Activated naive CD4-positive, alpha-beta T cell treated with Interleukin-2 at 50 U/mL for 16 hours (primary cell): ENCODE measurements around the gene EPB41L2.

Experiments used
- DNase-seq: peaks from one replicate; pipeline ENCODE4 v3.0.0-alpha.2; 2020

EPB41L2 gene

DNA sequence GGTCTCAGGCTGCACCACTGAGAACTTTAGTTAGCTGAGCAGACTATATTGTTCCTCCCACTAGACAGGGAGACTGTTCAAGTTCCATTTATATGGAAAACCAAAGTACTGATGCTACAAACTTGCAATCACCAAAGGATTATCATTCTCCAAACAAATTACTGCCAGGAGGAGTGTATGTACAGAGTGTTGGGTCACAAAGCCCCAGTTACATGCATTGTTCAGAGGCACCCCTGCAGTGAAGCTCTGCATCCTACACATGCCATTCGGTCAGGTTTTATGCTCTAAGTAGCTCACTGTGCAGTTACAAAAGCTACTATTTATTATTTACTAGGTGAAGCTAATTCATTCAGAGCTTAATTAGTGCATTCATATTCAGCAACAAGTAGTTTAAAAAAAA, 160.0 kb downstream of the EPB41L2 start:
- no peak for DNase-seq

GRCh38 chr6:130900913-130901312, 162.1 kb downstream of the EPB41L2 start:
- no peak for DNase-seq

- DNase-seq = no peak
These were observed 166.8 kb downstream of the EPB41L2 start for GRCh38 chr6:130896249-130896648.

GRCh38 chr6:130895516-130895915, 167.5 kb downstream of the EPB41L2 start:
- no peak for DNase-seq

DNA sequence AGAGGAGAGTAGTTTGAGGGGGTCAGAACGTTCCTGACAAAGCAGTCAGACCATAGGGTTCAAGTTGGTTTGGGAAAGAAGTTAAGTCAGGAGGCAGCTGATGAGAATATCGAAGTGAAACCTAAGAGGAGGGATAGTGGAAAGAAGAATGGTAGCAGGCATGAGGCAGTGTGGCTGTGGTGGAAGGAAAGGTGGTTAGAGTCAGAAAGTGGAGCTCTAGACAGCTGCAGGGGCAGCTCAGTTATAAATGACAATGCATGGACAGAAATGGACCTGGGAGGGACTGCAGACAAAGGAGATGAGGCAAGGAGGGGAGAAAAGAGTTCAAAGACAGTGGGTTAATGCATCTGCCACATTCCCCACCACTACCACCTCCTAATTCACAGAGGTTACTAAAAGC, 169.3 kb downstream of the EPB41L2 start:
- no peak for DNase-seq

- no peak for DNase-seq
These were observed 169.8 kb downstream of the EPB41L2 start for GRCh38 chr6:130893277-130893676.

DNA sequence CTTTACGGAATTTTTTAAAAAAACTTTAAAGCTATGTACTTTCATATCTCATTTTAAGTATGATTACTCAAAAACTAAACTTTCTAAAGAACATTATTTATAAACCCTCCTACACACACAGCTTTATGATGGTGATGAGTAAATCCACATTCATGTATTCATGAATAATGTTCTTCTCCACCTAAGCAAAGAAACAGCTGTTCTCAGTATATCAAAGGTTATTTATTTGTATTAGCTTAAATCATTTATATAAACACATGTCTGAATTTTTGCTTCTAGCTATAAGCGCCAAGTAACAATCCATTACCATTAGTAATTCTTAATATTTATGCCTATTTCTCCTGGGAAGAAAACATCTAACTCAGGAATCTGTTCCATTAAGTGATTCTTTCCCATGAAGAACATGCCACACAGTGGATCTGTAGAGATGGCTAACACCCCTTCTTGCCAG, 172.5 kb downstream of the EPB41L2 start:
- DNase-seq = no peak

DNA sequence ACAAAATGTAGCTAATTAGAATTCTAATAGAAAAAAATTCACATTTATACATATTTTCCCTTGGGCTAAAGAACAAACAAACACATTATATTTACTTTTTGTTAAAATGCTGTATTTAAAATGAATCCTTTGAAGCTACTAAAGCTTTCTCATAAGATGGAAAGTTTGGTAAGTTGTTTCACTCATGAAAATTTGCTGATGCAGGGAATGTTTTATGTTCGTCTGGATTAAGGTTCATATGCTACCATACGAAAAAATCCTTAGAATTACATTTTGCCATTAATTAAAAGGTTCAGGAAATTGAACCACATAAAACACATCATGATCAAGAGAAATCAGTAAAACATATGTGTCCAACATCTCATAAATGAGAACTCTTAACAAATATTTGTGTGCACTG, 173.6 kb downstream of the EPB41L2 start:
- no peak for DNase-seq

GRCh38 chr6:130888246-130888645, 174.8 kb downstream of the EPB41L2 start:
- no peak for DNase-seq

GRCh38 chr6:130886966-130887365, 176.1 kb downstream of the EPB41L2 start:
- DNase-seq = no peak

DNA sequence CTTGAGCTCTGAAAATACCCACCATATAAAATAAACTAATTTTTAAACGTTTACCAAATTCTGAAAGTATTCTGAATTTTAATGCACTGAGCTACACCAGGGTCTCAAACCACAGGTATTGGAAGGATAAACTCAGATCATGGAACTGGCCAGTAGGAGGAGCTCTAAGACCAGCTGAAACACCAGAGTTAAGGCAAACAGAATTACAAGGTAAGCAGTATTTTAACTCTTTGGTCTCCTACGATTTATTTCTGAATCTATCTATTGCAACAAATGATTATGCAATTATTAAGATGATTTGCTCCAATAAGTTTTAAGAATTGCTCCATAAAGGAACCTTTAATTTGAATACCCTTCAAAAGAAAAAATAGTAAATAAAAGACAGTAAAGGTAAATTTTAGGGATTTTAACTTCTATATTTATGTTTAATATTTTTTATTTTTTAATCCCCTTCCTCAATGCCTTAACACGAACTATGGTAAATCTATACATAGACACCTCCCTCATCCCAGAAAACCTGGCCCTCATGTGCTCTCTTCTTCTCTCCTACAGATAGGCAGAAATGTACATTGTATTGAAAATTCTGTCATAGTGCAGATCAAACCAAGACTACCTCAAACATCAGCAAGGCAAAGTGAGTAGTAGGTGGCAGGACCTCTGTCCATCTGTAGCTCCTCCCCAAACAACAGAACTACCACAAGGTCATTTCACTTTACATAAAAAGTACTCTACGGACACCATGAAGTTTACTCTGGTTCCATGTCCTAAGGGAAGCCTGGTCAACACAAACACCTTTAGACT, 177.5 kb downstream of the EPB41L2 start:
- peak; percentile 63 for DNase-seq

DNA sequence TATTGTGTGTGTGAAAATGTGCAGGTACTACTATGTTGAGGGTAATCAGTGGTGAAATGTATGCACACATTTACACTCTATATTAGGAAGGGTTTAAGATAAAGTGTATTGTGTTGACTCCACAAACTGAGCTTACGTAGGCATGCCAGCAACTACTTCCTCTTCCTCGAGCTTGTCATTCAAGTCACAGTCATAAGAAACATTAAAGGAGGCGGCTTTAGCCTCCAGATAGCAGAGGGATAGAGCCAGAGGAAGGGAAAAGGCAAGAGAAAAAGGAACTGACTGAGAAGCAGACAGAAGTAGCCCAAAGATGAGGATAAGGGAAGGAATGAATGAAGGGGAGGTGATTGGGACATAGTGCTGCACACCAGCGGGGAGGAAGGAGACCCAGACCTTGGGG, 180.7 kb downstream of the EPB41L2 start:
- no peak for DNase-seq

- no peak for DNase-seq
These were observed 183.2 kb downstream of the EPB41L2 start for GRCh38 chr6:130879826-130880225.

GRCh38 chr6:130873746-130874145, 189.3 kb downstream of the EPB41L2 start:
- no peak for DNase-seq

GRCh38 chr6:130872250-130873095, 190.6 kb downstream of the EPB41L2 start:
- peak; percentile 73 for DNase-seq

- DNase-seq = no peak
These were observed 192.7 kb downstream of the EPB41L2 start for GRCh38 chr6:130870179-130870880.

- no peak for DNase-seq
These were observed 193.4 kb downstream of the EPB41L2 start for GRCh38 chr6:130869681-130870080.

DNA sequence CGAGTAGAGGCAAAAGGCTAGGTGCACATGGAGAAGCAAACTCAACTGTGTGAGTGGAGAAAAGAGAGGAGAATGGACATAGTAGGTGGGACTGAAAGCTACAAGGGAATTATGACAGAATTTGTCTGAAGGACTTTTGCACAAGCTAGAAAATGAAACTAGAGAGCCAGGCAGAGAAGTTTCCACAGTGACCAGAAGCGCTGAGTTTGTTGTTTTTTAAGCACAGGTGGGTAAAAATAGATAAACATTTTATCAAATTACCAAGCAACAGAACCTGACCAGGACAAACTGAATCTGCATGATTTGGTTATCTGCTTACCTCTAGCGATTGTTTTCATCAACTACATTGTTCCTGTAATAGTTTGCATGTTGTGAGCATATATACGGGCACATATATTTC, 197.3 kb downstream of the EPB41L2 start:
- no peak for DNase-seq

DNA sequence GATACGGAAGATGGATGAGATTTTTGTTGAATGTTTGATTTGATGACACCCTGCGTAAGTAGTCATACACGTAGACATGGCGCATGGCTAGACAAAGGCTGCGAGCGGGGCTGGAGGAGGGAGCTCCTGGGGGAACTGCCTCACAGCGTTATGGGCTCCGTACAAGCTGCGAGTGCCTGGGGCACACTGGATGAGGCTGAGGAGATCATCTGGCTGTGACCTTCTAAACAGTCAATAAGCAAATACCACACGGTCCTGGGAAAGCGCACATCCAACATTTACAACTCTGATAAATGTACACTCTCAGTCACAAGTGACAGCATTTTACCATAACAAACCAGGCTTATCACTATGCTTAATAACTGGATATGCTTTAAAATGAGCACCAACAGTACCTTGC, 198.7 kb downstream of the EPB41L2 start:
- no peak for DNase-seq

- DNase-seq = no peak
These were observed 199.4 kb downstream of the EPB41L2 start for GRCh38 chr6:130863415-130864230.

- no peak for DNase-seq
These were observed 200.7 kb downstream of the EPB41L2 start for GRCh38 chr6:130862370-130862769.

- DNase-seq = no peak
These were observed 203.7 kb downstream of the EPB41L2 start for GRCh38 chr6:130859161-130859867.
